Testis (tissue), 2 donors: ENCODE data around the gene AKT1.

Source experiments
- POLR2A ChIP-seq: fragments of 450-650 bp; IDR thresholded peaks from one replicate; pipeline ENCODE4 v1.6.1; 2017; ENCODE audit warnings: antibody characterized with exemption, mild to moderate bottlenecking, moderate library complexity
- TF ChIP-seq, protein P1 (sequence below), 3 experiments: fragments of 450-650 bp in 2 of 3; fragments of 200-600 bp in 1 of 3; sonication (generic) in 1 of 3; IDR thresholded peaks; one replicate each; pipeline ENCODE4 v1.5.1; 2016 to 2019; ENCODE audit warnings: antibody characterized with exemption in 3 of 3, mild to moderate bottlenecking in 2 of 3, moderate library complexity in 1 of 3

DNA sequence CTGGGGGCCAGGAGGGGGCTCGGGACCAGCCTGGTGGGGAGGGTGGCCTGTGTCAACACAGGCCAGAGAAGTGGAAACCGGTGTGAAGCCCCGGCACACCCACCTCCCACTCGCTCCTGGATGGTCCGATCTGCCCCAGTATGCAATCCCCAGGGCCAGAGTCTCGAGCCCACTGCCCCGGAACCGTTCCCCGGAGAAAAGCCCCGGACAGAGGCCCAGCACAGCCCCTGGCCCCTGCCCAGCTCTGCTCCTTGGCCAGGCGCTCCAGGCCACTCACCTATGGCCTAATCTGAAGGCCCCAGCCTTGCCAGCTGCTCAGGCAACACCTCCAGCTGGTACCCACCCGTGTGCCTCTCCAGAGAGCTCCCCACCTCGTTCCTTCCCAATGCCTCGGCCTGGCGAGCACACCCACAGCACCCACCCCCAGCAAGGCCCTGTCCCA is 17.7 kb downstream of the AKT1 start:
- TF ChIP-seq, protein P1, sequence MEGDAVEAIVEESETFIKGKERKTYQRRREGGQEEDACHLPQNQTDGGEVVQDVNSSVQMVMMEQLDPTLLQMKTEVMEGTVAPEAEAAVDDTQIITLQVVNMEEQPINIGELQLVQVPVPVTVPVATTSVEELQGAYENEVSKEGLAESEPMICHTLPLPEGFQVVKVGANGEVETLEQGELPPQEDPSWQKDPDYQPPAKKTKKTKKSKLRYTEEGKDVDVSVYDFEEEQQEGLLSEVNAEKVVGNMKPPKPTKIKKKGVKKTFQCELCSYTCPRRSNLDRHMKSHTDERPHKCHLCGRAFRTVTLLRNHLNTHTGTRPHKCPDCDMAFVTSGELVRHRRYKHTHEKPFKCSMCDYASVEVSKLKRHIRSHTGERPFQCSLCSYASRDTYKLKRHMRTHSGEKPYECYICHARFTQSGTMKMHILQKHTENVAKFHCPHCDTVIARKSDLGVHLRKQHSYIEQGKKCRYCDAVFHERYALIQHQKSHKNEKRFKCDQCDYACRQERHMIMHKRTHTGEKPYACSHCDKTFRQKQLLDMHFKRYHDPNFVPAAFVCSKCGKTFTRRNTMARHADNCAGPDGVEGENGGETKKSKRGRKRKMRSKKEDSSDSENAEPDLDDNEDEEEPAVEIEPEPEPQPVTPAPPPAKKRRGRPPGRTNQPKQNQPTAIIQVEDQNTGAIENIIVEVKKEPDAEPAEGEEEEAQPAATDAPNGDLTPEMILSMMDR (IDR thresholded peaks at IDR 0.05), result no peak
- no peak for TF ChIP-seq POLR2A
